Panc1 (cell line): ENCODE measurements around the gene ASCL1. TPM values are rescaled to one million over a fixed set of nuclear protein-coding genes. Genes with fewer than 3 reads are reported as not detected.

Experiments
- ATAC-seq: fragments of 200-7000 bp; cut with Tn5 transposase; 2 replicates; pipeline ENCODE4 v1.9.1; 2020; ENCODE audit warnings: mild to moderate bottlenecking, moderate library complexity
- BruUV-seq: library from RNA; stranded (reverse); fragments of 400-500 nt; replicated peaks from 2 replicates; lab custom pipeline; 2021; lab: Mats Ljungman, UMichigan
- CTCF ChIA-PET: fragments of 300-600 bp; sonication (Branson Sonifier 250); formaldehyde crosslinking; loops from one replicate; lab custom pipeline; 2022; ENCODE audit warnings: antibody characterized with exemption; lab: Charles Lee
- POLR2A ChIA-PET: fragments of 300-600 bp; sonication (Branson Sonifier 250); formaldehyde crosslinking; loops from one replicate; lab custom pipeline; 2022; ENCODE audit warnings: antibody characterized with exemption; lab: Charles Lee
- DNase-seq: peaks from one replicate; pipeline ENCODE4 v3.0.0-alpha.2; 2010; ENCODE audit warnings: low read depth, low spot score
- H3K27ac ChIP-seq: 2 replicates; pipeline ENCODE4 v1.5.1; 2011; ENCODE audit warnings: mild to moderate bottlenecking, low read length, inconsistent platforms
- H3K27me3 ChIP-seq: fragments of 200-500 bp; sonication (Bioruptor generic); 2 replicates; pipeline ENCODE4 v1.6.0; 2014; ENCODE audit warnings: low read length, inconsistent platforms; ENCODE audit not compliant: control insufficient read depth, insufficient read depth
- H3K36me3 ChIP-seq: fragments of 200-500 bp; sonication (Bioruptor generic); 2 replicates; pipeline ENCODE4 v1.5.1; 2014; ENCODE audit warnings: inconsistent platforms, mild to moderate bottlenecking, low read length, moderate library complexity; ENCODE audit not compliant: control insufficient read depth, insufficient read depth
- H3K4me1 ChIP-seq: 2 replicates; pipeline ENCODE4 v1.5.1; 2011; ENCODE audit warnings: inconsistent platforms, mild to moderate bottlenecking, low read length, moderate library complexity; ENCODE audit not compliant: control insufficient read depth, insufficient read depth
- H3K4me3 ChIP-seq, 2 experiments: 2 replicates each; pipeline ENCODE4 v1.5.1; 2011 to 2012; ENCODE audit warnings: low read depth in 2 of 2, low read length in 2 of 2, mild to moderate bottlenecking in 2 of 2, inconsistent platforms in 1 of 2, moderate library complexity in 1 of 2
- H3K9me3 ChIP-seq: fragments of 200-500 bp; sonication (Bioruptor generic); 2 replicates; pipeline ENCODE4 v1.5.1; 2014; ENCODE audit warnings: low read depth, mild to moderate bottlenecking, inconsistent platforms, low read length, moderate library complexity; ENCODE audit not compliant: control insufficient read depth, insufficient read depth
- POLR2AphosphoS5 ChIP-seq: IDR thresholded peaks from 2 replicates; pipeline ENCODE4 v1.6.1; 2012; ENCODE audit warnings: mild to moderate bottlenecking, low read depth, low read length, moderate library complexity
- REST ChIP-seq, 2 experiments: IDR thresholded peaks; 2 replicates each; pipeline ENCODE4 v1.6.1; 2011 to 2012; ENCODE audit warnings: low read depth in 2 of 2, control low read depth in 1 of 2, low read length in 1 of 2, mild to moderate bottlenecking in 1 of 2, moderate library complexity in 1 of 2; ENCODE audit not compliant: insufficient read depth in 1 of 2
- SIN3A ChIP-seq: IDR thresholded peaks from 2 replicates; pipeline ENCODE4 v1.6.1; 2012; ENCODE audit warnings: low read depth, mild to moderate bottlenecking, low read length, moderate library complexity, borderline replicate concordance; ENCODE audit not compliant: insufficient read depth
- TCF7L2 ChIP-seq: IDR thresholded peaks from 2 replicates; pipeline ENCODE4 v1.6.1; 2011; ENCODE audit warnings: mild to moderate bottlenecking, low read depth, low read length, inconsistent platforms
- in situ Hi-C: cut with HindIII; loops from 2 replicates; pipeline ENCODE4 v1.10.0; 2016; ENCODE audit warnings: low sequenced_read_pairs, low pct_unique_long_range_greater_than_20kb
- intact Hi-C: fragments of 100-400 bp; cut with micrococcal nuclease; formaldehyde crosslinking; loops from one replicate; pipeline ENCODE4 v1.10.0; 2022; ENCODE audit not compliant: unreplicated experiment
- total RNA-seq: library from RNA; stranded (reverse); gene quantifications from one replicate; pipeline ENCODE4 v1.2.1, GENCODE V29; 2021; ENCODE audit not compliant: unreplicated experiment
- TF ChIP-seq, protein P1 (sequence below): fragments of 450-650 bp; IDR thresholded peaks from 2 replicates; pipeline ENCODE4 v1.5.1; 2017; ENCODE audit warnings: mild to moderate bottlenecking

Gene ASCL1
- total RNA-seq, 1 experiment from 2014 or later: not detected

GRCh38 chr12:102993537-102993936, 36.1 kb downstream of the ASCL1 start:
- CTCF ChIA-PET: no interaction called here
- BruUV-seq: no TSS peak

DNA sequence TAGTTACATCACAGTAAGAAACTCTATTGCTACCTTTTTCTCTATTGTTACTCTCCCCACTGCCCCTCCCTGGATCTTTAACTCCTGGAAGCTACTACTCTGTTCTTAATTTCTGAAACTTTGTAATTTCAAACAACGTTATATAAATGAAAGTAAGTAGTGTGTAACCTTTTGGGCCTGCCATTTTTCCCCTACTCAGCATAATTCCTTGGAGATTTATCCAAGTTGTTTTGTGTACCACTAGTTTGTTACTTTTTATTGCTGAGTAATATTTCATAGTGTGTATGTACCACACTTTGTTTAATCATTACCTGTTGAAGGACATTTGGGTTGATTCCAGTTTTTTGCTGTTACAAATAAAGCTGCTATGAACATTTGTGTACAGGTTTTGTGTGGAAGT, 37.9 kb downstream of the ASCL1 start:
- Histone ChIP-seq H3K36me3 (no peaks in the 10 kb centered on the region), H3K27me3 (no peaks in the 10 kb centered on the region), H3K4me3 (no peak overlapping the region), H3K4me1 (no peaks in the 10 kb centered on the region), H3K27ac (no peak overlapping the region), H3K9me3 (no peaks in the 10 kb centered on the region)
- TF ChIP-seq TCF7L2 (no peak), POLR2AphosphoS5 (no peak), SIN3A (no peak), REST (IDR thresholded peaks at IDR 0.05; ENCODE audit: insufficient read depth in 1 of 2, low read depth in 2 of 2, low read length in 1 of 2) (no peak)
- TF ChIP-seq, protein P1, sequence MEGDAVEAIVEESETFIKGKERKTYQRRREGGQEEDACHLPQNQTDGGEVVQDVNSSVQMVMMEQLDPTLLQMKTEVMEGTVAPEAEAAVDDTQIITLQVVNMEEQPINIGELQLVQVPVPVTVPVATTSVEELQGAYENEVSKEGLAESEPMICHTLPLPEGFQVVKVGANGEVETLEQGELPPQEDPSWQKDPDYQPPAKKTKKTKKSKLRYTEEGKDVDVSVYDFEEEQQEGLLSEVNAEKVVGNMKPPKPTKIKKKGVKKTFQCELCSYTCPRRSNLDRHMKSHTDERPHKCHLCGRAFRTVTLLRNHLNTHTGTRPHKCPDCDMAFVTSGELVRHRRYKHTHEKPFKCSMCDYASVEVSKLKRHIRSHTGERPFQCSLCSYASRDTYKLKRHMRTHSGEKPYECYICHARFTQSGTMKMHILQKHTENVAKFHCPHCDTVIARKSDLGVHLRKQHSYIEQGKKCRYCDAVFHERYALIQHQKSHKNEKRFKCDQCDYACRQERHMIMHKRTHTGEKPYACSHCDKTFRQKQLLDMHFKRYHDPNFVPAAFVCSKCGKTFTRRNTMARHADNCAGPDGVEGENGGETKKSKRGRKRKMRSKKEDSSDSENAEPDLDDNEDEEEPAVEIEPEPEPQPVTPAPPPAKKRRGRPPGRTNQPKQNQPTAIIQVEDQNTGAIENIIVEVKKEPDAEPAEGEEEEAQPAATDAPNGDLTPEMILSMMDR: no peak
- in situ Hi-C loops (no loop called here), intact Hi-C loops (no loop called here)
- POLR2A ChIA-PET: no interaction called here
- ATAC-seq: no peak
- BruUV-seq: no TSS peak
- CTCF ChIA-PET: no interaction called here
- no peak for DNase-seq

More at GRCh38 chr12:102993537-102993936, 36.1 kb downstream of the ASCL1 start:
- Histone ChIP-seq H3K4me3 (no peak overlapping the region), H3K9me3 (no peaks in the 10 kb centered on the region), H3K4me1 (no peaks in the 10 kb centered on the region), H3K27me3 (no peaks in the 10 kb centered on the region), H3K36me3 (no peaks in the 10 kb centered on the region), H3K27ac (no peak overlapping the region)
- no peak for TF ChIP-seq REST (IDR thresholded peaks at IDR 0.05; ENCODE audit: insufficient read depth in 1 of 2, low read depth in 2 of 2, low read length in 1 of 2)
- no peak for TF ChIP-seq POLR2AphosphoS5
- no peak for TF ChIP-seq SIN3A
- TF ChIP-seq, protein P1: no peak
- no peak for TF ChIP-seq TCF7L2
- in situ Hi-C loops: no loop called here
- ATAC-seq (no peak), DNase-seq (no peak)
- POLR2A ChIA-PET: no interaction called here
- intact Hi-C loops: no loop called here

Other genes with a start within 250 kb of the ASCL1 start
- 0.51 TPM for gene PAH, start 40.4 kb upstream of the ASCL1 start, total RNA-seq